ENCODE data around the gene GATA5.

- TF ChIP-seq CTCF (IDR thresholded peaks at IDR 0.05) (no peak), POLR2A (IDR thresholded peaks at IDR 0.05) (no peak)
These were observed 49.1 kb downstream of the GATA5 start for GRCh38 chr20:62426699-62427131.

All from uterus (tissue), 2 donors.